ENCODE measurements around the gene ACOT12. TPM values are rescaled to one million over a fixed set of nuclear protein-coding genes. Genes with fewer than 3 reads are reported as not detected.
A peak's percentile ranks its signal among the peaks of the same experiment; 100 is the strongest.

ACOT12 gene
- total and polyA plus RNA-seq, 9 of the 15 experiments (the other 6 are each of a cell fraction or from before 2014, with no cell fraction given) = 0.03 TPM; not detected in 8

DNA sequence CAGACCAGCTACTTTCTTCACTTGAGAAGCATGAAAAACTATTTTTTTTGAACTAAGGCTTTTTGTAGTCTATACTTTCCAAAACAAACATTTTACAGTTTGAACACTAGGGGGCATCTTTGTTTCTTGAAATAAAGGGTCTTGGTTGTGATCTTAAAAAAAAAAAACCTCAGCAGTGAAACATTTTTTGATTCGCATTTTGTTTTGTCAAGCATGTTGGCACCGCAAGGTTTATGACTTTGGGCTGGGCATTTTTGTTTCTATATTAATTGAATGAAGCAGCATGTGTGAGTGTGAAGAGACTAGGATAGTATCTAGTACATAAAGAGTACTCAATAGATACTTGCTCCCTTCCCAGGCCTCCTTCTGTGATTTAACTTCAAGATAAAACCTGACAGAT, 31.6 kb upstream of the ACOT12 start:
- 7% methylated on average over 2 of the region's 2 CpGs for WGBS (ENCODE audit: insufficient coverage, low coverage, missing lambda C conversion rate)
- in situ Hi-C loops (cut with MboI) = loop anchor here (10.0 kb wide), 1 partner anchor 419 kb away; no protein-coding TSS in a partner anchor
- no peak overlapping the region for H3K9ac ChIP-seq (ENCODE audit: insufficient read depth in 1 of 2, low read depth in 2 of 2, low read length in 2 of 2)
- TF ChIP-seq, protein P1, sequence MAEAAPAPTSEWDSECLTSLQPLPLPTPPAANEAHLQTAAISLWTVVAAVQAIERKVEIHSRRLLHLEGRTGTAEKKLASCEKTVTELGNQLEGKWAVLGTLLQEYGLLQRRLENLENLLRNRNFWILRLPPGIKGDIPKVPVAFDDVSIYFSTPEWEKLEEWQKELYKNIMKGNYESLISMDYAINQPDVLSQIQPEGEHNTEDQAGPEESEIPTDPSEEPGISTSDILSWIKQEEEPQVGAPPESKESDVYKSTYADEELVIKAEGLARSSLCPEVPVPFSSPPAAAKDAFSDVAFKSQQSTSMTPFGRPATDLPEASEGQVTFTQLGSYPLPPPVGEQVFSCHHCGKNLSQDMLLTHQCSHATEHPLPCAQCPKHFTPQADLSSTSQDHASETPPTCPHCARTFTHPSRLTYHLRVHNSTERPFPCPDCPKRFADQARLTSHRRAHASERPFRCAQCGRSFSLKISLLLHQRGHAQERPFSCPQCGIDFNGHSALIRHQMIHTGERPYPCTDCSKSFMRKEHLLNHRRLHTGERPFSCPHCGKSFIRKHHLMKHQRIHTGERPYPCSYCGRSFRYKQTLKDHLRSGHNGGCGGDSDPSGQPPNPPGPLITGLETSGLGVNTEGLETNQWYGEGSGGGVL (CRISPR knock-in tag; IDR thresholded peaks at IDR 0.05) = no peak
- no peak for TF ChIP-seq GABPA (tag; conservative IDR thresholded peaks at IDR 0.05; ENCODE audit: low read depth)
- no peak for TF ChIP-seq ZFP30 (CRISPR knock-in tag; IDR thresholded peaks at IDR 0.05; ENCODE audit: borderline replicate concordance)
- TF ChIP-seq NUFIP1 (IDR thresholded peaks at IDR 0.05; ENCODE audit: partially characterized antibody) = no peak
- no peak for TF ChIP-seq CREM (IDR thresholded peaks at IDR 0.05; ENCODE audit: low read depth)
- TF ChIP-seq HMG20B (CRISPR knock-in tag; IDR thresholded peaks at IDR 0.05) = no peak
- TF ChIP-seq POLR2H (tag; IDR thresholded peaks at IDR 0.05; ENCODE audit: low read depth) = 0 out of 2 replicates have a peak, but pooled peaks have one; percentile 1
- no peak for TF ChIP-seq SP1 (CRISPR knock-in tag; IDR thresholded peaks at IDR 0.05)
- no peak for TF ChIP-seq ILK (tag; IDR thresholded peaks at IDR 0.05; ENCODE audit: borderline replicate concordance, low read depth)
- no peak for TF ChIP-seq ARNT (IDR thresholded peaks at IDR 0.05)
- 0 out of 2 replicates have a peak, but pooled peaks have one; percentile 21 for TF ChIP-seq SMC3 (conservative IDR thresholded peaks at IDR 0.05; ENCODE audit: insufficient read depth, low read depth, low read length)
- TF ChIP-seq ZNF766 (CRISPR knock-in tag; conservative IDR thresholded peaks at IDR 0.05) = no peak
- TF ChIP-seq ZNF324 (CRISPR knock-in tag; IDR thresholded peaks at IDR 0.05) = no peak
- TF ChIP-seq ATF6 (CRISPR knock-in tag; IDR thresholded peaks at IDR 0.05) = no peak
- no peak for TF ChIP-seq MBD2 (IDR thresholded peaks at IDR 0.05; ENCODE audit: borderline replicate concordance, low read depth)
- TF ChIP-seq RAD21 (CRISPR knock-in tag; conservative IDR thresholded peaks at IDR 0.05 in 1 of 2, IDR thresholded peaks at IDR 0.05 in 1 of 2) = peak; percentile 66 to 70
- no peak for TF ChIP-seq ZNF277 (CRISPR knock-in tag; IDR thresholded peaks at IDR 0.05; ENCODE audit: borderline replicate concordance)

More for the DNA sequence above, 31.6 kb upstream of the ACOT12 start:
- Histone ChIP-seq H3K4me1 (replicated peaks in 1 of 2; ENCODE audit: control insufficient read depth in 2 of 2, insufficient read depth in 2 of 2, low read length in 2 of 2) (peaks cover 0 to 3% of the 10 kb centered on the region in 2 experiments; a peak in 3 of 5 replicates), H3K4me2 (ENCODE audit: insufficient read depth, low read length) (no peak overlapping the region), H4K20me1 (replicated peaks; ENCODE audit: control insufficient read depth, insufficient read depth, low read length) (no peaks in the 10 kb centered on the region), H3K4me3 (no peak overlapping the region), H2AFZ (ENCODE audit: low read depth, low read length) (no peak overlapping the region), H3K27me3 (ENCODE audit: control insufficient read depth in 2 of 2, insufficient read depth in 2 of 2, low read length in 2 of 2) (no peaks in the 10 kb centered on the region), H3K9me3 (replicated peaks; ENCODE audit: control insufficient read depth, insufficient read depth, low read depth, low read length) (no peaks in the 10 kb centered on the region), H3K79me2 (ENCODE audit: control insufficient read depth, insufficient read depth, low read length) (no peaks in the 10 kb centered on the region), H3K27ac (ENCODE audit: extremely low read depth, low read depth, low read length) (no peak overlapping the region), H3K9me1 (ENCODE audit: control insufficient read depth, insufficient read depth, low read length) (no peaks in the 10 kb centered on the region), H3K36me3 (ENCODE audit: control insufficient read depth, insufficient read depth, low read length) (no peaks in the 10 kb centered on the region)
- ATAC-seq = peak; percentile 78
- DNase-seq (ENCODE audit: extremely low read depth in 1 of 4, low spot score in 3 of 4) = peak; percentile 16 to 28 (median 19)
- ChIA-PET POLR2A (no interaction called here), CTCF (ENCODE audit: low intra/inter-chr PET ratio) (interaction anchor here (1.4 to 2.2 kb wide), 2 partner anchors 740 to 800 kb away, joined by 7 to 11 read pairs; no protein-coding TSS in a partner anchor)
- peak; percentile 63 for FAIRE-seq
- intact Hi-C loops (cut with micrococcal nuclease) = loop anchor here (1.0 to 10.0 kb wide), 6 partner anchors 79 to 802 kb away; partner anchors contain the start of gene SSBP2
- BruUV-seq (replicated peaks) = no TSS peak

All from K562 (cell line).